ENCODE results near the gene CHN2. TPM values are rescaled to one million over a fixed set of nuclear protein-coding genes. Genes with fewer than 3 reads are reported as not detected.

The CHN2 gene
- total RNA-seq, 1 experiment from 2014 or later, result 2.1 TPM

DNA sequence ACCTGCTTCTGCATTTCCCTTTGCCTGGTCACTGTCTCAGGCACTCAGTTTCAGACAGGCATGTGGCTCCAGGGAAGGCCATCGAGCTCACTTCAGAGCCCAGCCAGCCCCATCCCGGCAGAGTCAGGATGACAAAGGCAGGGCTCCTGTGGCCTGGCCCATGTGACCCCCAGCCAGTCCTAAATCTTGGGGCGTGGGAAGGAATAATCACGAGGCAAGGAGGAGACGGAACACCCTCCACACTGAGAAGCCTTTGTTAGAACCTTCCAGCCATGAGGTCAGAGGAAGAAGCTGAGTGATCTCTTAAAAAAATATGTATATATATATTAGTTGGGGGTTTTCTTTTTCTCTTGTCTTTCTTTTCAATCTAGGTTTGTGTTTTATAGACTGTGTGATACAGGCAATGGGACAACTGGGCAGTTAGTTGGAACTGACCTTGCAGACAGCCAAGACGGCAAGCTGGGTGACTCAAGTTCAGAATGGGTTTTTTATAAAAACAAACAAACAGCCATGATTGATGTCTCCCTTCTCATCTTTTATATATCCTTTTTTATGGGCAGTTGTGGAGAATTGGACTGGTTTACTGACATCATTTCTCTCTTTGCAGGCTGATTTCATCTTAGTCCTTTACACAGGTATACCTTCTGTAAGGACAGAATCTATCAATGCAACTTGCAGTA lies 60.8 kb downstream of the CHN2 start (continued):
- TF ChIP-seq, protein P1, sequence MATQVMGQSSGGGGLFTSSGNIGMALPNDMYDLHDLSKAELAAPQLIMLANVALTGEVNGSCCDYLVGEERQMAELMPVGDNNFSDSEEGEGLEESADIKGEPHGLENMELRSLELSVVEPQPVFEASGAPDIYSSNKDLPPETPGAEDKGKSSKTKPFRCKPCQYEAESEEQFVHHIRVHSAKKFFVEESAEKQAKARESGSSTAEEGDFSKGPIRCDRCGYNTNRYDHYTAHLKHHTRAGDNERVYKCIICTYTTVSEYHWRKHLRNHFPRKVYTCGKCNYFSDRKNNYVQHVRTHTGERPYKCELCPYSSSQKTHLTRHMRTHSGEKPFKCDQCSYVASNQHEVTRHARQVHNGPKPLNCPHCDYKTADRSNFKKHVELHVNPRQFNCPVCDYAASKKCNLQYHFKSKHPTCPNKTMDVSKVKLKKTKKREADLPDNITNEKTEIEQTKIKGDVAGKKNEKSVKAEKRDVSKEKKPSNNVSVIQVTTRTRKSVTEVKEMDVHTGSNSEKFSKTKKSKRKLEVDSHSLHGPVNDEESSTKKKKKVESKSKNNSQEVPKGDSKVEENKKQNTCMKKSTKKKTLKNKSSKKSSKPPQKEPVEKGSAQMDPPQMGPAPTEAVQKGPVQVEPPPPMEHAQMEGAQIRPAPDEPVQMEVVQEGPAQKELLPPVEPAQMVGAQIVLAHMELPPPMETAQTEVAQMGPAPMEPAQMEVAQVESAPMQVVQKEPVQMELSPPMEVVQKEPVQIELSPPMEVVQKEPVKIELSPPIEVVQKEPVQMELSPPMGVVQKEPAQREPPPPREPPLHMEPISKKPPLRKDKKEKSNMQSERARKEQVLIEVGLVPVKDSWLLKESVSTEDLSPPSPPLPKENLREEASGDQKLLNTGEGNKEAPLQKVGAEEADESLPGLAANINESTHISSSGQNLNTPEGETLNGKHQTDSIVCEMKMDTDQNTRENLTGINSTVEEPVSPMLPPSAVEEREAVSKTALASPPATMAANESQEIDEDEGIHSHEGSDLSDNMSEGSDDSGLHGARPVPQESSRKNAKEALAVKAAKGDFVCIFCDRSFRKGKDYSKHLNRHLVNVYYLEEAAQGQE (IDR thresholded peaks at IDR 0.05; ENCODE audit: low read depth), result no peak
- TF ChIP-seq CEBPB (IDR thresholded peaks at IDR 0.05; ENCODE audit: low read depth), result no peak
- TF ChIP-seq SRF (IDR thresholded peaks at IDR 0.05; ENCODE audit: low read depth), result no peak
- no peak for TF ChIP-seq CBX3 (IDR thresholded peaks at IDR 0.05; ENCODE audit: low read depth)
- no peak for TF ChIP-seq YY1 (IDR thresholded peaks at IDR 0.05; ENCODE audit: extremely low read depth, insufficient replicate concordance, low read depth, low read length)
- no peak for TF ChIP-seq ZNF274 (IDR thresholded peaks at IDR 0.05; ENCODE audit: low read depth, low read length)
- TF ChIP-seq EZH2phosphoT487 (IDR thresholded peaks at IDR 0.05; ENCODE audit: borderline replicate concordance), result no peak

DNA sequence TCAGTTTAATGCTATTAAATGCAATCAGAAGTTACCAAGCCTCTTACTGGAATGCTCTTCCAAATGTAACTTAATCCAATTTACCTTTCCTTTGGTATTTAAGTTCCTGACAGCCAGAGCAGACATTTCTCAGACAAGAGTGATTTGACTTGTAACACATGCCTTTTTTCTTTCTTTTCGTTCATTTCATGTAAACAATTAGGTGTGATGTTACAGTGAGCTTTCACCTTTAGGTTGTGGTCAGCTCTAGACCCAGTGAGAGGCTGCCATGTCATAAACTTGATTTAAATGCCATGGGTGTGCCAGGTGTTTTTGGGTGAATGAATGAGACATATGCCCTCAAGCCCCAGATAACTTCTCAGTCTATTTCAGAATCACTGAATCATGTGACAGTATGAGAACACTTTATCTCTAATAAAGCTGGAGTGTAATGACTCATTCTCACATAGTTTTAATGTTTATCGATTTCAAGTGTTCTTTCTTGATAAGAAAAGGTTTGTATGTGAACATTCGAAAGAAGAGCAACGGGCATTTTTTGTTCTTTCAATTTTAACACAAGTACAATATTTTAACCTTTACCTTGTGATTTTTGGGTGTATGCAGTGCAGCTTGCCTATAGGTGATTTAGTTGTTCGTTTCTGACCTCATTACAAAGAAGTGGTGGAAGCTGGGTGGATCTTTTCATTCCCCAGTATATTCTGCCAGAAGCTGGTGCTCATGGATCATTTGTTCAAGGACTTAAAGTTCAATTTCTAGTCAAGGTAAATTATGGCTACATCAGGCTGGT lies 61.5 kb downstream of the CHN2 start:
- H3K4me2 ChIP-seq (ENCODE audit: low read length), result no peak overlapping the region
- no peaks in the 10 kb centered on the region for H3K9me3 ChIP-seq (ENCODE audit: control insufficient read depth in 1 of 2, insufficient read depth in 1 of 2, low read depth in 1 of 2, low read length in 2 of 2)
- intact Hi-C loops (cut with micrococcal nuclease), result no loop called here
- H4K20me1 ChIP-seq (ENCODE audit: insufficient read depth), result no peaks in the 10 kb centered on the region
- no TSS peak for BruUV-seq (replicated peaks)
- H3K36me3 ChIP-seq (ENCODE audit: control insufficient read depth in 1 of 2, insufficient read depth in 2 of 2, low read length in 2 of 2), result no peaks in the 10 kb centered on the region
- no peaks in the 10 kb centered on the region for H3K79me2 ChIP-seq (ENCODE audit: insufficient read depth, low read length)
- DNase-seq (ENCODE audit: low read depth, low spot score) (no peak), ATAC-seq (no peak)
- no peak overlapping the region for H3K9ac ChIP-seq (ENCODE audit: low read length)
- H3K9me2 ChIP-seq (ENCODE audit: insufficient read depth), result no peaks in the 10 kb centered on the region
- RAD21 ChIA-PET (ENCODE audit: low non-redundant PET in 1 of 2, low total read pairs in 2 of 2, uncharacterized antibody in 2 of 2, unreplicated experiment in 2 of 2), result no interaction called here
- H3K4me3 ChIP-seq (replicated peaks in 1 of 2; ENCODE audit: low read depth in 1 of 2, low read length in 2 of 2), result no peak overlapping the region
- POLR2A ChIA-PET, result no interaction called here
- CTCF ChIA-PET, result interaction anchor here (1.2 kb wide), 1 partner anchor 67 kb away, joined by 3 read pairs; no protein-coding TSS in a partner anchor
- no peak for TF ChIP-seq SRF (IDR thresholded peaks at IDR 0.05; ENCODE audit: low read depth)
- no peak for TF ChIP-seq ZNF274 (IDR thresholded peaks at IDR 0.05; ENCODE audit: low read depth, low read length)
- TF ChIP-seq JUND (IDR thresholded peaks at IDR 0.05), result no peak
- TF ChIP-seq ELF1 (IDR thresholded peaks at IDR 0.05; ENCODE audit: borderline replicate concordance, low read depth), result no peak
- no peak for TF ChIP-seq POLR2AphosphoS5 (IDR thresholded peaks at IDR 0.05; ENCODE audit: low read depth, low read length)
- TF ChIP-seq, protein P2, sequence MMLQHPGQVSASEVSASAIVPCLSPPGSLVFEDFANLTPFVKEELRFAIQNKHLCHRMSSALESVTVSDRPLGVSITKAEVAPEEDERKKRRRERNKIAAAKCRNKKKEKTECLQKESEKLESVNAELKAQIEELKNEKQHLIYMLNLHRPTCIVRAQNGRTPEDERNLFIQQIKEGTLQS (IDR thresholded peaks at IDR 0.05), result no peak
- TF ChIP-seq CBX3 (IDR thresholded peaks at IDR 0.05; ENCODE audit: low read depth), result no peak
- TF ChIP-seq POLR2A (IDR thresholded peaks at IDR 0.05; ENCODE audit: borderline replicate concordance, extremely low read depth, insufficient read depth, insufficient read length), result no peak
- no peak for TF ChIP-seq EGR1 (IDR thresholded peaks at IDR 0.05; ENCODE audit: low read depth)
- TF ChIP-seq EZH2 (IDR thresholded peaks at IDR 0.05), result no peak
- no peak for TF ChIP-seq SIN3A (IDR thresholded peaks at IDR 0.05; ENCODE audit: low read depth)
- TF ChIP-seq, protein P3, sequence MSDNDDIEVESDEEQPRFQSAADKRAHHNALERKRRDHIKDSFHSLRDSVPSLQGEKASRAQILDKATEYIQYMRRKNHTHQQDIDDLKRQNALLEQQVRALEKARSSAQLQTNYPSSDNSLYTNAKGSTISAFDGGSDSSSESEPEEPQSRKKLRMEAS (IDR thresholded peaks at IDR 0.05), result no peak
- no peak for TF ChIP-seq YY1 (IDR thresholded peaks at IDR 0.05; ENCODE audit: extremely low read depth, insufficient replicate concordance, low read depth, low read length)
- H3K4me1 ChIP-seq (ENCODE audit: control insufficient read depth in 1 of 2, insufficient read depth in 2 of 2, low read length in 2 of 2), result peaks cover 0 to 10% of the 10 kb centered on the region in 2 experiments; a peak in 2 of 4 replicates
- no peak overlapping the region for H2AFZ ChIP-seq (ENCODE audit: low read depth, low read length, poor library complexity, severe bottlenecking)
- H3K27ac ChIP-seq (ENCODE audit: low read depth, low read length), result no peak overlapping the region
- 0 out of 2 replicates have a peak, but pooled peaks cover under 1% of the 10 kb centered on the region for H3K27me3 ChIP-seq (ENCODE audit: insufficient read depth, low read length)

Data from HCT116 (cell line).